HepG2 (cell line): ENCODE data around the gene POLR1H. TPM values are rescaled to one million over a fixed set of nuclear protein-coding genes. Genes with fewer than 3 reads are reported as not detected.

ENCODE experiments used
- FOXC1 ChIP-seq: sonication (generic); formaldehyde crosslinking; IDR thresholded peaks from 2 replicates; pipeline ENCODE4 v1.8.0; 2022; ENCODE audit warnings: mild to moderate bottlenecking, missing genetic modification reagents, borderline replicate concordance
- FOXK1 ChIP-seq: sonication (generic); formaldehyde crosslinking; IDR thresholded peaks from 2 replicates; pipeline ENCODE4 v1.4.0; 2020; ENCODE audit warnings: low read depth, missing genetic modification reagents, borderline replicate concordance
- HNRNPL ChIP-seq: fragments of 200-400 bp; formaldehyde crosslinking; IDR thresholded peaks from 2 replicates; pipeline ENCODE4 v1.6.1; 2017; ENCODE audit warnings: mild to moderate bottlenecking, low read depth, low read length
- RAD21 ChIP-seq: fragments of 450-650 bp; formaldehyde crosslinking; IDR thresholded peaks from 2 replicates; pipeline ENCODE4 v1.5.0; 2020; ENCODE audit warnings: mild to moderate bottlenecking
- SSRP1 ChIP-seq: IDR thresholded peaks from 2 replicates; pipeline ENCODE4 v1.6.1; 2016; ENCODE audit warnings: control low read depth
- ZKSCAN1 ChIP-seq: fragments of 150-350 bp; IDR thresholded peaks from 2 replicates; pipeline ENCODE4 v1.6.1; 2014; ENCODE audit warnings: low read length
- ZNF121 ChIP-seq: sonication (generic); formaldehyde crosslinking; IDR thresholded peaks from 2 replicates; pipeline ENCODE4 v1.5.0; 2020; ENCODE audit warnings: mild to moderate bottlenecking, missing genetic modification reagents
- ZNF282 ChIP-seq: fragments of 450-650 bp; IDR thresholded peaks from 2 replicates; pipeline ENCODE4 v1.6.1; 2018; ENCODE audit not compliant: partially characterized antibody
- ZNF570 ChIP-seq: sonication (generic); formaldehyde crosslinking; IDR thresholded peaks from 2 replicates; pipeline ENCODE4 v1.4.0; 2020; ENCODE audit warnings: mild to moderate bottlenecking, missing genetic modification reagents, borderline replicate concordance
- ZNF589 ChIP-seq: sonication (generic); formaldehyde crosslinking; conservative IDR thresholded peaks from 2 replicates; pipeline ENCODE4 v1.8.0; 2022; ENCODE audit warnings: mild to moderate bottlenecking, moderate library complexity, missing genetic modification reagents
- ZNF670 ChIP-seq: sonication (generic); formaldehyde crosslinking; IDR thresholded peaks from 2 replicates; pipeline ENCODE4 v1.8.0; 2022; ENCODE audit warnings: mild to moderate bottlenecking, missing genetic modification reagents, borderline replicate concordance
- polyA plus RNA-seq, 8 experiments: library from polyadenylated mRNA; depleted of rRNA in 3 of 8; stranded (reverse) in 7 of 8; unstranded in 1 of 8; fragments of >200 nt; fragmentation: Illumina TruSeq in 4 of 8; extraction: Trizol in 4 of 8; gene quantifications; 2 replicates each; pipeline versions ENCODE4 v1.2.1 to v1.2.3, GENCODE V29; 2011 to 2016; ENCODE audit warnings: low read depth in 4 of 8, missing spikeins in 1 of 8, mixed read lengths in 1 of 8; ENCODE audit not compliant: insufficient read depth in 1 of 8
- total RNA-seq, 5 experiments: library from RNA; depleted of rRNA; stranded (reverse); fragments of >200 nt; fragmentation: Illumina TruSeq; extraction: Trizol; gene quantifications; 2 replicates each; pipeline ENCODE4 v1.2.3, GENCODE V29; 2016; ENCODE audit warnings: low read depth in 1 of 5
- TF ChIP-seq, protein P1 (sequence below): sonication (generic); formaldehyde crosslinking; IDR thresholded peaks from 2 replicates; pipeline ENCODE4 v1.4.0; 2020; ENCODE audit warnings: missing genetic modification reagents
- TF ChIP-seq, protein P2 (sequence below): sonication (generic); formaldehyde crosslinking; IDR thresholded peaks from 2 replicates; pipeline ENCODE4 v1.5.0; 2020; ENCODE audit warnings: missing genetic modification reagents, mild to moderate bottlenecking, borderline replicate concordance
- TF ChIP-seq, protein P3 (sequence below): sonication (generic); formaldehyde crosslinking; IDR thresholded peaks from 2 replicates; pipeline ENCODE4 v1.4.0; 2020; ENCODE audit warnings: mild to moderate bottlenecking, missing genetic modification reagents, borderline replicate concordance
- TF ChIP-seq, protein P4 (sequence below): sonication (generic); formaldehyde crosslinking; IDR thresholded peaks from 2 replicates; pipeline ENCODE4 v1.5.1; 2020; ENCODE audit warnings: mild to moderate bottlenecking, missing genetic modification reagents, borderline replicate concordance
- TF ChIP-seq, protein P5 (sequence below): sonication (generic); formaldehyde crosslinking; IDR thresholded peaks from 2 replicates; pipeline ENCODE4 v1.9.0; 2021; ENCODE audit warnings: missing genetic modification reagents, borderline replicate concordance
- TF ChIP-seq, protein P6 (sequence below): sonication (generic); formaldehyde crosslinking; IDR thresholded peaks from 2 replicates; pipeline ENCODE4 v1.8.1; 2023; ENCODE audit warnings: mild to moderate bottlenecking, inconsistent platforms, moderate library complexity, missing genetic modification reagents, borderline replicate concordance

The POLR1H gene
- total and polyA plus RNA-seq, 2 of the 13 experiments (the other 11 are each of a cell fraction or from before 2014, with no cell fraction given), result 61.4 to 79.8 TPM

DNA sequence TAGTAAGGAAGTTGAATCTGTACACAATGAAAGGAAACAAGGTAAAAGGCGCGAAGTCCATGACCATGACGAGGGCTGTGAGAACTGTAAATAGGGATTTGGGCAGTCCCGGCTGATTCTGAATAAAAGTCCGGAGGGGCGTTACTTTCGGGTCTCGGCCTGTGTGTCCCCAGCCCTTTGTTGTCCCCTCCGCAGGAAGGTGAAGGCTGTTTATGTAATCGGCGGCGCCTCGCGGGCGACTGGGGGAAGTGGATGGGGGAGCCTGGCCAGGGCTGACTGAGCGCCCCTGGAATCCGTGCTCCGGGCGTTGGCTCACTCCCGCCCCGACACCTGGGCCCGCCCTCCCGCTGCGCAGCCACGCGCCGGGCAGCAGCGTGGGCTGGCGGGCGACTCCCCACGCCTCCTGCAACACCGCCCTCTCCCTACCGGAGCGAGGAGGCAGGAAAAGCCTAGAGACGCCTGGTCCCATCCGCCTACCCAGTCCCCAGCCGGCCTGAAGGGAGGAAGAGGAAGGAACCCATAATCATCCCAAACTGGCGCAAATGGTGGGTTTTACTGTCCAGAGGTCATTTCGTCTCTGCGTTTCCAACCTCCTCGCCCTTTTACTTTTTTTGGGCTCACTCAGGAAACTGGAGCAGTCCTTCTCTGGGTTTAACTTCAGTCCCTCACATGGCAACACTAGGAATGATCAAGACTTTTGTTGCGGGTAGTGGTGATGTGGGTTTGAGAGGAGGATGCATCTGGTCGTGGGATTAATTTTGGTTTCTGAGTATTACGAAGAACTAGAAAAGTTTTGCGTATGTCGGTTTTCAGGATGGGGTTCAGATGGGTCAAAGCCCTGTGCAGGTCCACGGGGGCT, 39.7 kb downstream of the POLR1H start (continued):
- TF ChIP-seq ZNF570 (CRISPR knock-in tag), result no peak
- TF ChIP-seq ZNF121 (CRISPR knock-in tag), result peak; percentile 50; the same call in 1 of the 2 replicates
- 0 out of 2 replicates have a peak, but pooled peaks have one; percentile 33 for TF ChIP-seq RAD21 (CRISPR knock-in tag)
- TF ChIP-seq ZNF282, result no peak
- TF ChIP-seq SSRP1 (CRISPR knock-in tag), result no peak; the same call in 1 of the 2 replicates
- TF ChIP-seq, protein P1, sequence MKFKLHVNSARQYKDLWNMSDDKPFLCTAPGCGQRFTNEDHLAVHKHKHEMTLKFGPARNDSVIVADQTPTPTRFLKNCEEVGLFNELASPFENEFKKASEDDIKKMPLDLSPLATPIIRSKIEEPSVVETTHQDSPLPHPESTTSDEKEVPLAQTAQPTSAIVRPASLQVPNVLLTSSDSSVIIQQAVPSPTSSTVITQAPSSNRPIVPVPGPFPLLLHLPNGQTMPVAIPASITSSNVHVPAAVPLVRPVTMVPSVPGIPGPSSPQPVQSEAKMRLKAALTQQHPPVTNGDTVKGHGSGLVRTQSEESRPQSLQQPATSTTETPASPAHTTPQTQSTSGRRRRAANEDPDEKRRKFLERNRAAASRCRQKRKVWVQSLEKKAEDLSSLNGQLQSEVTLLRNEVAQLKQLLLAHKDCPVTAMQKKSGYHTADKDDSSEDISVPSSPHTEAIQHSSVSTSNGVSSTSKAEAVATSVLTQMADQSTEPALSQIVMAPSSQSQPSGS (CRISPR knock-in tag), result no peak
- TF ChIP-seq, protein P2, sequence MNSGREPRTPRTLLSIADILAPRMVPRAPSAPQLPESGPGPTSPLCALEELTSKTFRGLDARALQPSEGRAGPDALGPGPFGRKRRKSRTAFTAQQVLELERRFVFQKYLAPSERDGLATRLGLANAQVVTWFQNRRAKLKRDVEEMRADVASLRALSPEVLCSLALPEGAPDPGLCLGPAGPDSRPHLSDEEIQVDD (CRISPR knock-in tag), result no peak
- TF ChIP-seq, protein P3, sequence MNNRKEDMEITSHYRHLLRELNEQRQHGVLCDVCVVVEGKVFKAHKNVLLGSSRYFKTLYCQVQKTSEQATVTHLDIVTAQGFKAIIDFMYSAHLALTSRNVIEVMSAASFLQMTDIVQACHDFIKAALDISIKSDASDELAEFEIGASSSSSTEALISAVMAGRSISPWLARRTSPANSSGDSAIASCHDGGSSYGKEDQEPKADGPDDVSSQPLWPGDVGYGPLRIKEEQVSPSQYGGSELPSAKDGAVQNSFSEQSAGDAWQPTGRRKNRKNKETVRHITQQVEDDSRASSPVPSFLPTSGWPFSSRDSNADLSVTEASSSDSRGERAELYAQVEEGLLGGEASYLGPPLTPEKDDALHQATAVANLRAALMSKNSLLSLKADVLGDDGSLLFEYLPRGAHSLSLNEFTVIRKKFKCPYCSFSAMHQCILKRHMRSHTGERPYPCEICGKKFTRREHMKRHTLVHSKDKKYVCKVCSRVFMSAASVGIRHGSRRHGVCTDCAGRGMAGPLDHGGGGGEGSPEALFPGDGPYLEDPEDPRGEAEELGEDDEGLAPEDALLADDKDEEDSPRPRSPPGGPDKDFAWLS (CRISPR knock-in tag), result 0 out of 2 replicates have a peak, but pooled peaks have one; percentile 92
- TF ChIP-seq FOXC1 (CRISPR knock-in tag), result peak; percentile 82
- TF ChIP-seq, protein P4, sequence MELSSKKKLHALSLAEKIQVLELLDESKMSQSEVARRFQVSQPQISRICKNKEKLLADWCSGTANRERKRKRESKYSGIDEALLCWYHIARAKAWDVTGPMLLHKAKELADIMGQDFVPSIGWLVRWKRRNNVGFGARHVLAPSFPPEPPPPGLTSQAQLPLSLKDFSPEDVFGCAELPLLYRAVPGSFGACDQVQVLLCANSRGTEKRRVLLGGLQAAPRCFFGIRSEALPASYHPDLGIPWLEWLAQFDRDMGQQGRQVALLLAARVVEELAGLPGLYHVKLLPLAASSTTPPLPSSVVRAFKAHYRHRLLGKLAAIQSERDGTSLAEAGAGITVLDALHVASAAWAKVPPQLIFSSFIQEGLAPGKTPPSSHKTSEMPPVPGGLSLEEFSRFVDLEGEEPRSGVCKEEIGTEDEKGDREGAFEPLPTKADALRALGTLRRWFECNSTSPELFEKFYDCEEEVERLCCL (CRISPR knock-in tag), result peak; percentile 81; the same call in 1 of the 2 replicates
- no peak for TF ChIP-seq HNRNPL
- peak; percentile 80; the same call in 1 of the 2 replicates for TF ChIP-seq FOXK1 (CRISPR knock-in tag)
- no peak for TF ChIP-seq ZNF670 (CRISPR knock-in tag)
- no peak for TF ChIP-seq ZKSCAN1
- no peak; the same call in 1 of the 2 replicates for TF ChIP-seq ZNF589 (CRISPR knock-in tag)
- TF ChIP-seq, protein P5, sequence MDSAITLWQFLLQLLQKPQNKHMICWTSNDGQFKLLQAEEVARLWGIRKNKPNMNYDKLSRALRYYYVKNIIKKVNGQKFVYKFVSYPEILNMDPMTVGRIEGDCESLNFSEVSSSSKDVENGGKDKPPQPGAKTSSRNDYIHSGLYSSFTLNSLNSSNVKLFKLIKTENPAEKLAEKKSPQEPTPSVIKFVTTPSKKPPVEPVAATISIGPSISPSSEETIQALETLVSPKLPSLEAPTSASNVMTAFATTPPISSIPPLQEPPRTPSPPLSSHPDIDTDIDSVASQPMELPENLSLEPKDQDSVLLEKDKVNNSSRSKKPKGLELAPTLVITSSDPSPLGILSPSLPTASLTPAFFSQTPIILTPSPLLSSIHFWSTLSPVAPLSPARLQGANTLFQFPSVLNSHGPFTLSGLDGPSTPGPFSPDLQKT (CRISPR knock-in tag), result no peak
- TF ChIP-seq, protein P6, sequence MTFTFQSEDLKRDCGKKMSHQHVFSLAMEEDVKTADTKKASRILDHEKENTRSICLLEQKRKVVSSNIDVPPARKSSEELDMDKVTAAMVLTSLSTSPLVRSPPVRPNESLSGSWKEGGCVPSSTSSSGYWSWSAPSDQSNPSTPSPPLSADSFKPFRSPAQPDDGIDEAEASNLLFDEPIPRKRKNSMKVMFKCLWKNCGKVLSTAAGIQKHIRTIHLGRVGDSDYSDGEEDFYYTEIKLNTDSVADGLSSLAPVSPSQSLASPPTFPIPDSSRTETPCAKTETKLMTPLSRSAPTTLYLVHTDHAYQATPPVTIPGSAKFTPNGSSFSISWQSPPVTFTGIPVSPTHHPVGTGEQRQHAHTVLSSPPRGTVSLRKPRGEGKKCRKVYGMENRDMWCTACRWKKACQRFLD (CRISPR knock-in tag), result no peak
